Measurements from ENCODE around the gene STUB1. TPM values are rescaled to one million over a fixed set of nuclear protein-coding genes. Genes with fewer than 3 reads are reported as not detected.

Gene STUB1
- total and polyA plus RNA-seq, 4 donors, result 32.4 to 74.4 (median 50.2) TPM

GRCh38 chr16:654034-654433, 26.2 kb upstream of the STUB1 start:
- WGBS, result 90% methylated on average over 12 of the region's 12 CpGs
- Histone ChIP-seq H3K4me3 (ENCODE audit: low read depth in 1 of 3, low read length in 3 of 3) (no peak overlapping the region), H3K4me1 (ENCODE audit: control insufficient read depth in 4 of 4, insufficient read depth in 4 of 4, low read length in 3 of 4) (peaks cover 0 to 17% (median 8%) of the 10 kb centered on the region in 4 donors), H3K27me3 (ENCODE audit: control insufficient read depth in 4 of 4, insufficient read depth in 4 of 4, low read length in 3 of 4) (no peaks in the 10 kb centered on the region), H3K9me3 (ENCODE audit: control insufficient read depth in 4 of 4, low read length in 3 of 4) (no peaks in the 10 kb centered on the region), H3K36me3 (ENCODE audit: control insufficient read depth in 4 of 4, insufficient read depth in 3 of 4, low read depth in 1 of 4, low read length in 3 of 4) (peaks cover 0 to 5% (median 1%) of the 10 kb centered on the region in 4 donors), H3K27ac (ENCODE audit: low read depth in 1 of 2, low read length in 2 of 2) (no peak overlapping the region), H3K9ac (ENCODE audit: low read depth in 1 of 2, low read length in 2 of 2) (no peak overlapping the region)
- DNase-seq (ENCODE audit: low spot score), result no peak
- TF ChIP-seq FOXA2 (IDR thresholded peaks at IDR 0.05), result no peak
- no peak for TF ChIP-seq NR2F2 (IDR thresholded peaks at IDR 0.05)
- TF ChIP-seq ZBTB33 (IDR thresholded peaks at IDR 0.05), result no peak
- no peak for TF ChIP-seq GABPA (IDR thresholded peaks at IDR 0.05 in 1 of 2, conservative IDR thresholded peaks at IDR 0.05 in 1 of 2)
- TF ChIP-seq CTCF (IDR thresholded peaks at IDR 0.05; ENCODE audit: low read depth, low read length, missing input control), result no peak
- no peak for TF ChIP-seq HNF4A (conservative IDR thresholded peaks at IDR 0.05)
- no peak for TF ChIP-seq ATF3 (IDR thresholded peaks at IDR 0.05)
- TF ChIP-seq RAD21 (IDR thresholded peaks at IDR 0.05), result no peak
- no peak for TF ChIP-seq SP1 (IDR thresholded peaks at IDR 0.05)

- 97% methylated on average over 22 of the region's 22 CpGs for WGBS
- no peak overlapping the region for H3K9ac ChIP-seq (ENCODE audit: low read depth in 1 of 2, low read length in 2 of 2)
- no peak overlapping the region for H3K4me3 ChIP-seq (ENCODE audit: low read depth in 1 of 3, low read length in 3 of 3)
- no peaks in the 10 kb centered on the region for H3K27me3 ChIP-seq (ENCODE audit: control insufficient read depth in 4 of 4, insufficient read depth in 4 of 4, low read length in 3 of 4)
- no peak overlapping the region for H3K27ac ChIP-seq (ENCODE audit: low read depth in 1 of 2, low read length in 2 of 2)
- H3K36me3 ChIP-seq (ENCODE audit: control insufficient read depth in 4 of 4, insufficient read depth in 3 of 4, low read depth in 1 of 4, low read length in 3 of 4), result peaks cover 0 to 5% (median 1%) of the 10 kb centered on the region in 4 donors
- no peak for DNase-seq (ENCODE audit: low spot score)
- TF ChIP-seq MAX (IDR thresholded peaks at IDR 0.05) (no peak), RXRA (IDR thresholded peaks at IDR 0.05) (no peak), ATF3 (IDR thresholded peaks at IDR 0.05) (no peak), FOXA1 (IDR thresholded peaks at IDR 0.05) (no peak), NR2F2 (IDR thresholded peaks at IDR 0.05) (no peak), REST (IDR thresholded peaks at IDR 0.05) (no peak), TAF1 (conservative IDR thresholded peaks at IDR 0.05) (no peak), JUND (IDR thresholded peaks at IDR 0.05) (no peak), CTCF (IDR thresholded peaks at IDR 0.05; ENCODE audit: low read depth, low read length, missing input control) (no peak), ZBTB33 (IDR thresholded peaks at IDR 0.05) (no peak), RAD21 (IDR thresholded peaks at IDR 0.05) (no peak), HNF4G (IDR thresholded peaks at IDR 0.05) (no peak), FOXA2 (IDR thresholded peaks at IDR 0.05) (no peak), HNF4A (conservative IDR thresholded peaks at IDR 0.05) (no peak), GABPA (IDR thresholded peaks at IDR 0.05 in 1 of 2, conservative IDR thresholded peaks at IDR 0.05 in 1 of 2) (no peak)
- no peaks in the 10 kb centered on the region for H3K9me3 ChIP-seq (ENCODE audit: control insufficient read depth in 4 of 4, low read length in 3 of 4)
- H3K4me1 ChIP-seq (ENCODE audit: control insufficient read depth in 4 of 4, insufficient read depth in 4 of 4, low read length in 3 of 4), result peaks cover 10 to 22% (median 16%) of the 10 kb centered on the region in 4 donors
Observed at GRCh38 chr16:657487-657886, 22.7 kb upstream of the STUB1 start.

All from liver (tissue), 9 donors.